Inferior parietal cortex (tissue), 1 donor: ENCODE results near the gene TRIO.

Source experiments
- DNase-seq: peaks from one replicate; pipeline ENCODE4 v3.0.0-alpha.2; 2016; ENCODE audit errors: extremely low spot score

TRIO gene

GRCh38 chr5:14356305-14356704 is 213.2 kb downstream of the TRIO start:
- DNase-seq: no peak

- no peak for DNase-seq
These were observed 214.3 kb downstream of the TRIO start for GRCh38 chr5:14357441-14357840.

- DNase-seq: no peak
These were observed 214.7 kb downstream of the TRIO start for GRCh38 chr5:14357851-14358250.

GRCh38 chr5:14358536-14358935 is 215.4 kb downstream of the TRIO start:
- no peak for DNase-seq

- DNase-seq: no peak
These were observed 216.2 kb downstream of the TRIO start for GRCh38 chr5:14359069-14360043.

- DNase-seq: no peak
These were observed 219.3 kb downstream of the TRIO start for GRCh38 chr5:14362491-14362890.

GRCh38 chr5:14364096-14364495 is 221.0 kb downstream of the TRIO start:
- DNase-seq: no peak

GRCh38 chr5:14364576-14365472 is 221.7 kb downstream of the TRIO start:
- DNase-seq: no peak

GRCh38 chr5:14365831-14366430 is 222.8 kb downstream of the TRIO start:
- DNase-seq: no peak

GRCh38 chr5:14366763-14367162 is 223.6 kb downstream of the TRIO start:
- DNase-seq: no peak

- DNase-seq: no peak
These were observed 224.2 kb downstream of the TRIO start for GRCh38 chr5:14367364-14367763.

- no peak for DNase-seq
These were observed 226.6 kb downstream of the TRIO start for GRCh38 chr5:14369780-14370179.

- no peak for DNase-seq
These were observed 227.2 kb downstream of the TRIO start for GRCh38 chr5:14370386-14370785.

GRCh38 chr5:14373685-14374084 is 230.5 kb downstream of the TRIO start:
- DNase-seq: no peak

GRCh38 chr5:14374100-14374499 is 231.0 kb downstream of the TRIO start:
- no peak for DNase-seq

- DNase-seq: no peak
These were observed 233.6 kb downstream of the TRIO start for GRCh38 chr5:14376789-14377188.

- no peak for DNase-seq
These were observed 236.8 kb downstream of the TRIO start for GRCh38 chr5:14379739-14380497.

- DNase-seq: no peak
These were observed 237.6 kb downstream of the TRIO start for GRCh38 chr5:14380712-14381111.

GRCh38 chr5:14382640-14383039 is 239.5 kb downstream of the TRIO start:
- no peak for DNase-seq

GRCh38 chr5:14383923-14384322 is 240.8 kb downstream of the TRIO start:
- no peak for DNase-seq

GRCh38 chr5:14385019-14385418 is 241.9 kb downstream of the TRIO start:
- DNase-seq: no peak
